HG02840 (cell line): ENCODE measurements around the gene OBSL1.

Experiments used
- ATAC-seq: cut with Tn5 transposase; IDR thresholded peaks from one replicate; pipeline ENCODE4 v1.9.1; 2021; ENCODE audit warnings: mild to moderate bottlenecking, moderate library complexity, moderate number of reproducible peaks; ENCODE audit not compliant: unreplicated experiment, low FRiP score

OBSL1 gene

DNA sequence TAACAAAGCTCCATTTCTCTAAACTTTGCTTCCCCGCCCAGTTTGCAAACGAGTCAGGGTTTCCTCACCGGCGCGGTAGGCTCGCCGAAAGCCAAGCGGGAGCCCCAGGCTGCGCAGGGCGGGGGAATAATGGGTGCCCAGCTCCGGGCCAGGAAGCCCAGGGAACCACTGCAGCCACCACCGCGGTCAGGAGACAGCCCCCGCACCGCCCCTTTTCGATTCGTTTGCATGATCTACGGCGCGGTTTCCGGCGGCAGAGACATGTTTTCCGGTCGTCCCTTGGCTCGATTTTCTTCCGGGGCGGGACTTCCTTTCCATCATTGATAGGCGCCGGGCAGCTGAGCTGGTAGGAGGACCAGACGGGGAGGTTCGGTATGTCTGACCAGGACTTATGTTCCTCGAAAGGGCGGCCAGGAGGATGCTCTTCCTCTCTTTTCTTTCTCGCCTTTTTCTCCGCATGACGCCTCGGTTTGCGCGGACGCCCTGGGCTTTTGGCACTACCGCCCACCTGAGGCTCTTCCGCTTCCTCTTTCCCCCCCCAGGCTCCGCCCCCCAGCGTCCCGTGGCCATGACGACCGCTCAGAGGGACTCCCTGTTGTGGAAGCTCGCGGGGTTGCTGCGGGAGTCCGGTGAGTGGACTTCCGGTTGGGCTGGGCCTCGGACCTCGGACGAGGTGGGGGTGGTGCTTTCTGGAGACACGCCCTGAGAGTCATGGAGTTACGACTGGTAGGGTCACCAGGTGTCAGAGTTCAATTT is 26.4 kb upstream of the OBSL1 start, which contains the start of gene STK11IP:
Gene STK11IP, plus strand, starts transcription at position 306 of the 756 bp plus-strand sequence. Its CDS starts 263 bp downstream, at position 569.
- ATAC-seq = peak; percentile 93

DNA sequence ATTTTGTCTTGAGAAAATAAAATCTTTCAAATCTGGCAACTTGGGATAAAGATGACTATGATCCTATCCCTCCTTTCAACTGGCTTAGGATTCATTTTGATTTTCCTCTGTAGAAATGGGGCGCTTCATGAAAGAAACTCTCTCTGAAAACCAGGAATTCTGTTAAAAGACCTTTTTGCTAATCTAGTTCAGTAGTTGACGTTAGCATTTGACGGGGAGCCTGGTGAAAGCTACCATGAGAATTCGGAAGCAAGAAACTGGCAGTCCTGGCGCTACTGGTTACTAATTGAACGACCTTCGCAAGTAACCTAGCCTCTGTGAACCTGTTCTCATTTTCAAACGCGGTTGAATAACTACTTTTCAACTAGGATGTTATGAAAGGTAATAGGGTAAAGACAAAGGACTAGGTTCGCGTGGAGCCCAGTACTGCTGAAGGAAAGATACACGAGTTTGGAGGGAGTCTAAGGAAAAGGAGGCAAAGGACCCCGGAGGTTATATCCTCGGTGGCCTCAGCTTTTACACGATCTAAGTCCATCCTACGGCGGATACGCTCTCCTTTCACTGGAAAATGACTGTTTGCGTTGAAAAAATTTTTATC is 25.7 kb upstream of the OBSL1 start:
- peak; percentile 0 for ATAC-seq

DNA sequence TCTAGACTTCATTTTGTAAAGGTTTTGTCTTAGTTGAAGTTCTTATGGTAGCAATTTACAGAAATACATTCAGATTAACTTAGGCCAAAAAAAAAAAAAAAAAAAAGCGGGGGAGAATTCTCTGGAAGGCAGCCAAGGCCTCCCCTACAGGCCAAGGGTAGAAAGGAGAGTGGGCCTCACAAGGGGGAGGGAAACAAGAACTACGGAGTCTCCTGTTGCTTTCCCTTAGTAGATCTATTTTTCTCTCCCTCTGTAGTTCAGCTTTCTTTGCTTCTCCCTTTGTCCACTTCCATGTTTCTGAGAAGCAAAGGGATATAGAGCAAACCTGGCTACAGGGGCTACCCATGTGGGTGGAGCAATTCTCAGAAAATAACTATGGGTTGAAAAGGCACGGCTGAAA is 23.9 kb upstream of the OBSL1 start:
- ATAC-seq = no peak

DNA sequence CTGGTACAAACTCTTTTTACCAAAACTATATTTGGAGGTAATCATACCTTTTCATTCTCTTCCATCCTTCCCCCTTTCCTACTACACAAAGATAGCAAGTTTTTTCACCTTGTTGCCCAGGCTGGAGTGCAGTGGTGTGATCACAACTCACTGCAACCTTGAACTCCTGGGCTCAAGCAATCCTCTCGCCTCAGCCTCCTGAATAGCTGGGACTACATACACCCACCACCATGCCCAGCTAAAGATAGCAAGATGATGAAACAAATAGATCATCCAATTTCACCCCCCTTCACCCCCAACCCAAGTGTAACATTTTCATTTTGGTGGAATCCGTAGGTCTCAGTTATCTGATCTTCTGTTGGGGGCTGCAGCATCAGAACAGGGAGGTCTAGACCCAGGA is 21.8 kb upstream of the OBSL1 start:
- no peak for ATAC-seq

DNA sequence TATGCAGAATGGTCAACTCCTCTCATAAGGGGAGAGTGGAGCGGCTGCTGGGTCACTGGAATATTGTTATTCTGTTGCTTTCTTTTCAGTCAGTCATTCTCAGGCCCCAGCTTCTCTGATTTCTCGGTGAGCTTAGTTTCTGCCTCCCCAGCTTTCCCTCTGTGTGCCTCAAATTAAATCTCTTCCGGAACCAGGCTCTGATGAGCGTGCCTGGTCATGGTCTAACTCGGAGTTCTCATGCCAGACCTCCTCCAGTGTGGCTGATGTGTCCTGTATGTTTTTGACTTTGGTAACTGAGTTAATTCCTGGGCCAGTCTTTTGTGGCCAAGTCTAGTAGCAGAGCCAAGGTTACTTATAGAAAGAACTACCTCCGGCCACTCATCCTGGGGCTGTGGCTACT is 21.4 kb upstream of the OBSL1 start:
- no peak for ATAC-seq

DNA sequence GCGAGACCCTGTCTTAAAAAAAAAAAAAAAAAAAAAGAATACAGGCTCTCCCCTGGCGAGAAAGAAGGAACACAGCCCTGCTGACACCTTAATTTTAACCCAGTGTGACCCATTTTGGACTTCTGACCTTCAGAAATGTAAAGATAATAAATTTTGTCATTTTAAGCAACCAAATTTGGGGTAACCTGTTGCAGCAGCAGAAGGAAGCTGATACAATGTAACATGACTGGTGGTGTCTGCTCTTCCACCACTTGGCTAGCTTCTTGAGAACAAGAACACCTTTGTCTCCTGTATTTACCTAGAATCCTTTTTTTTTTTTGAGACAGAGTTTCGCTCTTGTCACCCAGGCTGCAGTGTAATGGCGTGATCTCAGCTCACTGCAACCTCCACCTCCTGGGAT is 19.8 kb upstream of the OBSL1 start:
- ATAC-seq = no peak

DNA sequence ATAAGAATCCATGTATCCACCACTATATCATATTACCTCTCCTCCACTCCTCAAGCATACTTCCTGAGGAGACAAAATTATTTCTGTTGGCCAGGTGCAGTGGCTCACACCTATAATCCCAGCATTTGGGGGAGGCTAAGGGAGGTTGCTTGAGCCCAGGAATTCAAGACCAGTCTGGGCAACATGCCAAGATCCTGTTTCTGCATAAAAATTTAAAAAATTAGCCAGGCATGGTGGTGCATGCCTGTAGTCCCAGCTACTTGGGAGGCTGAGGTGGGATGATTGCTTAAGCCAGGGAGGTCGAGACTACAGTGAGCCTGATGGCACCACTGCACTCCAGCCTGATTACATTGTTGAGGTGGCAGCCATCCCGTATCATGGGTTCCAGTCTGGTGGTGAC is 10.0 kb upstream of the OBSL1 start:
- ATAC-seq = no peak

DNA sequence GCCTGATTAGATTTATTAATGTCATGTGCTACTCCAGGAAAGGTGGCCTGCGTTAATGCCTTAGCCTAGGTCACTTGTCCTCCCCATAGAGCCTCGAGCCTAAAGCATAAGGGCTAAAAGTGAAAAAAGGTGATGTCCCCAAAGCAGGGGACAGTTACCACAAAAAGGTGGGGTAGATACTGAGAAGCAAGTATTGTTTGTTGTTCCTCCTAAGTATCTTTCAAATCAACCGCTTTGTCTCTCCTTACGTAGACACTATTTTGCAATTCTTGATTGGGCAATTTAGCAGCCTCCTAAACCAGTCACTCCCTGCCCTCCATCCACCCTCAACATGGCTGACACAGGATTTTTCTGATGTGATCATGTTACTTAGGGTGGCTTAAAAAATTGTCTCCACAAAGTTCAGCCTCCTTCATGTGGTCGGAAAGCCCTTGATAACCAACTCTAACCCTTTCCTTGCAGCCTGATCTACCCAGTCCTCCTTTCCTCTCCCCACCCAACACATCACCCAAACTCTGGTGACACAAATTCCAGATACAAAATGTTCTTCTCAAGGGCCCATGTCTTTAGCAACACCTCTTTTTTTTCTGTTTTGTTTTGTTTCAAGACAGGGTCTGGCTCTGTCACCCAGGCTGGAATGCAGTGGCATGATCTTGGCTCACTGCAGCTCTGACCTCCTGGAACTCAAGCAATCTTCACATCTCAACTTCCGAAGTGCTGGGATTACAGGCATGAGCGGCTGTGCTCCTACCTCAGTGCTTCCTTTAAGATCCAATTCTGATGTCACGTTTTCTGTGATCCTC is 7.7 kb upstream of the OBSL1 start:
- no peak for ATAC-seq

DNA sequence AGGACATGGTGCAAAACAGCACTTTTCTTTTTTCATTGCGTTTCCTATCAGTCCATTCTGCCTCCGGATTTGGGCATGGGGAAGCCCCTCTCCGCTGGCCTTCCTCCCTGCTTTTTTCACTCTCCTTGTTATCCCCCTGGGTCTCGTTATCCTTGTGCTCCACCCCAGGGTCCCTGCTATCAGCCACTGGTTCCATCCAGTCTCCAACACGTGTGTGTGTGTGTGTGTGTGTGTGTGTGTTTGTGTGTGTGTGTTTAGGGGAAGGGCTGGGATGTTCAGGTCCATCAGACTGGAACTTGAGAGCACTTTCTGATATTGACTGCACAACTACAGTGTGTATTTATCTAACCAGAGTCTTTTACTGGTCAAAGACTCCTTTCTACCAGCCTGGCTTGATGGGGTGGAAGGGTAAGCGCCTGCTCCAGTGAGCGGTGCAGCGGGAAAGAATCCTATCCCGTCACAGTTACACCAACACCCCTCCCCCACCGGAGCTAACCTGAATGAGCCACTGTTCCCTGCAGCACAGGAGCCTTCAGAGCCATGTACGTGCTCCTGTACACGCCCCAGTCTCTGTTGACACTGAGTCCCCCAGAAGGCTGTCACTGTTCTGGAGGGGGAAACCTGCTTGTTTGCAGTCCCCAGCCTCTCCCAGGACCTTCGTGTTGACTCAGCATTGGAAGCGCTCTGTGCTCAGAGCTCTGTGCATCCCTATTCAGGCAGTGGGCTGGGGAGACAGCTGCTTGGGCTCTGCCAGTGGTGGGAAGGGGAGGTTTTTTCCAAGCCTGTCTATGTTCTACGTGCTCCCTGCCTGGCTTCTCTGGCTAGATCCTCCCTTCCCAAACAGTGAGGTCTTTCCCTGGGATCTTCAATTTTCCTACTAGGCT is 5.4 kb upstream of the OBSL1 start:
- ATAC-seq = no peak

DNA sequence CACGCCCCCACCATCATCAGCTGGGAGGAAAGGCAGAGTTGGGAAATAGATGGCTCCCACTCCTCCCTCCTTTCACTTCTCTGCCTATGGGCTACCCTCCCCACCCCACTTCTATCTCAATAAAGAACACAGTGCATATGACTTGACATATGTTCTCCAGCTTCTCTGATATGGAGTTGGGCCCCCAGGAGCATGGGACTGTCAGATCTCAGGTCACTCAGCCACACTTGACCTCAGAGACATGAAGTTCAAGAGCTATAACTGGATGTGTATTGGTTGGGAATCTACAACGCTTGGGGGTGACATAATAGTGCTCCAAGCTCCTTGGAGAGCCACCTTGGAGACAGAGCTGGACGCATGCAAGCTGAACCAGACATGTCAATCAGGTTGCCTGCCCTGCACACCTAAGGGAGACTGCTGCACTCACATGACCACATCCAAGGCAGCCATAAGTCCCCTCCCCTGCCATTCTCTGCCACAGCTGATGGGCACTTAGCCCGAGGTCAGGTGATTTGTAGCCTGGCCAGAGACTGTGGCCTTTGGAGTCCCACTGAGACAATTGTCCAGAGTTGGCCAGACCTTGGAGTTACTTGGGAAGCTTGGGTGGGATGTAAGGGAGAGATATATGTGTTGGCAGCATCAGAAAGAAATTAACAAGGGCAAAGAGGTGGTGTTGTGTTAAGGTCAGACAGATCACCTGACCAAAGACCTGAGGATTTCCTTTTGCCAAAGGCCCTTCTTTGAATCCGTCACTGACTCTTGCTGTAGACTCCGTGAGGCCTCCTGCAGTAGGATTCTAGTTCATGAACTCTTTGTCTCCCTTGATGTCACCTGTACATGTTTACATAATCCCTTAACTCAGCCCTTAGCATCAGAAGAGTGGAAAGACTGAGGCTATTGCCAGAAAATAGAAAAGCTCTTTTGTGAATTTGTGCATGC is 4.5 kb upstream of the OBSL1 start:
- ATAC-seq = no peak

DNA sequence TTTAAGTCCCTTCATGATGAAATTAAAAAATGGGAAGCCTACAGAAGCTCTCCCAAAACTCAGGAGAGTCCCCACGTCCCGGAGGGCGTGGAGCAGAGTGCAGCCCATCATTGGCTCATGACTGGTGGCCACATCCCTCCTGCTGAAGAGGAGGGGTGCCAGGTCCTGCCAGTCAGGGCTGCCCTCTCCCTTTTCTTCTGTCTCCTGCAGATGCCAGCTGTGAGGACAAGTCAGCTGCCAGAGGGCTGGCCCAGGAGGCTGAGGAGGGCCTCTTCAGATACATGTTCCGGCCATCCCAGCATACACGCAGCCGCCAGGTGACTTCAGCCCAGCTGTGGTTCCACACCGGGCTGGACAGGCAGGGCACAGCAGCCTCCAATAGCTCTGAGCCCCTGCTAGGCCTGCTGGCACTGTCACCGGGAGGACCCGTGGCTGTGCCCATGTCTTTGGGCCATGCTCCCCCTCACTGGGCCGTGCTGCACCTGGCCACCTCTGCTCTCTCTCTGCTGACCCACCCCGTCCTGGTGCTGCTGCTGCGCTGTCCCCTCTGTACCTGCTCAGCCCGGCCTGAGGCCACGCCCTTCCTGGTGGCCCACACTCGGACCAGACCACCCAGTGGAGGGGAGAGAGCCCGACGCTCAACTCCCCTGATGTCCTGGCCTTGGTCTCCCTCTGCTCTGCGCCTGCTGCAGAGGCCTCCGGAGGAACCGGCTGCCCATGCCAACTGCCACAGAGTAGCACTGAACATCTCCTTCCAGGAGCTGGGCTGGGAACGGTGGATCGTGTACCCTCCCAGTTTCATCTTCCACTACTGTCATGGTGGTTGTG is 3.4 kb upstream of the OBSL1 start:
- no peak for ATAC-seq

DNA sequence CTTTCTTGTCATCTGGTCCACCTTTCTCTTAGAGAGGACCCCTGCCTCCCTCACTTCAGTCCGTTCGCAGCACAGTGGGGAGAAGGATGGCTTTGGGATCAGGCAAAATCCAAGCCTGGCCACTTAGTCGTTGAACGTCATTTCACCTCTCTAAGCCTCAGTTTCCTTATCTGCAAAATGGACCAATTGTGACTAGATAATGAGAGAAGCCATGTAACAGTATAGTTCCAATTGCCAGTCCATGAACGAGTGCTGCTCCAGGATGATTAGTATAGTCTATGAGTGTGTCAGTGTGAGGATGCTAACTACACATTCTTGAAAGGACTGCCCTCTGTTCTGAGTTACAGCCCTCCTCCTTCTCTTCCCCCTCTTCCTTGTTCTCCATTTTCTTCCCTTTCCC is 1.8 kb upstream of the OBSL1 start:
- no peak for ATAC-seq

DNA sequence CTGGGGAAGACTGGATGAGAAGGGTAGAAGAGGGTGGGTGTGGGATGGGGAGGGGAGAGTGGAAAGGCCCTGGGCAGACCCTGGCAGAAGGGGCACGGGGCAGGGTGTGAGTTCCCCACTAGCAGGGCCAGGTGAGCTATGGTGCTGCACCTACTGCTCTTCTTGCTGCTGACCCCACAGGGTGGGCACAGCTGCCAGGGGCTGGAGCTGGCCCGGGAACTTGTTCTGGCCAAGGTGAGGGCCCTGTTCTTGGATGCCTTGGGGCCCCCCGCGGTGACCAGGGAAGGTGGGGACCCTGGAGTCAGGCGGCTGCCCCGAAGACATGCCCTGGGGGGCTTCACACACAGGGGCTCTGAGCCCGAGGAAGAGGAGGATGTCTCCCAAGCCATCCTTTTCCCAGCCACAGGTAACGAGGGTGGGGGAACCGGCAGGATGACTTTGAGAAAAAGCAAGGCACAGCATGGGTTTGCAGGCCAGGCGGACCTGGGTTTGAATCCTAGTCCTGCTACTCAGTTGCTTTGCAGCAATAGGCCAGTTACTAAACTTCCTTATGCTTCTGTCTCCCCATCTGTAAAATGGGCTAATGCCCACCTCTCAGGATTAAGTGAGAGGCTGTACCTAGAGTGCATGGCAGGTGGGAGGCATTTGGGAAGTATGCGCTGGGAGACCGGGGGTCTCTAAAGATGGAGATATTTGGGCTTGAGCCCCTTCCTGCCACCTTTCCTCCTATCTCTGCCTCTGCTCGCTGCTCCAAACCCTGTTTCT is 1.1 kb upstream of the OBSL1 start, which contains the start of gene INHA:
Gene INHA, plus strand, starts transcription at position 74 of the 765 bp plus-strand sequence. Its CDS starts 65 bp downstream, at position 139.
- no peak for ATAC-seq

DNA sequence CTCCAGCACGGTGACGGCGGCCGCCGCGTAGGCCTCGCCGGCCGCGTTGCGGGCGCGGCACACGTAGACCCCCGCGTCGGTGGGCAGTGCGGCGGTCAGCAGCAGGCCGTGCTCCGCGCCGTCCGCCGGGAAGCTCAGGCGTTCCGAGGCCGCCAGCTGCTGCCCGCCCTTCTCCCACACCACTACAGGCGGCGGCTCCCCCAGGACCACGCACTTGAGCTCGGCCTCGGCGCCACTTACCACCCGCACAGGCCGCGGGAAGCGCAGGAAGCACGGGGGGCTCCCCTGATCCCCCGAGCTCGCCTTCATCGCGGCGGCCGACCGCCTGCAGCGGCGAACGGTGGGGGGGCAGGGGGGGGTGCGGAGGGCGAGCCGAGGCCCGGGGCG is 422 bp downstream of the OBSL1 start:
- ATAC-seq = no peak

DNA sequence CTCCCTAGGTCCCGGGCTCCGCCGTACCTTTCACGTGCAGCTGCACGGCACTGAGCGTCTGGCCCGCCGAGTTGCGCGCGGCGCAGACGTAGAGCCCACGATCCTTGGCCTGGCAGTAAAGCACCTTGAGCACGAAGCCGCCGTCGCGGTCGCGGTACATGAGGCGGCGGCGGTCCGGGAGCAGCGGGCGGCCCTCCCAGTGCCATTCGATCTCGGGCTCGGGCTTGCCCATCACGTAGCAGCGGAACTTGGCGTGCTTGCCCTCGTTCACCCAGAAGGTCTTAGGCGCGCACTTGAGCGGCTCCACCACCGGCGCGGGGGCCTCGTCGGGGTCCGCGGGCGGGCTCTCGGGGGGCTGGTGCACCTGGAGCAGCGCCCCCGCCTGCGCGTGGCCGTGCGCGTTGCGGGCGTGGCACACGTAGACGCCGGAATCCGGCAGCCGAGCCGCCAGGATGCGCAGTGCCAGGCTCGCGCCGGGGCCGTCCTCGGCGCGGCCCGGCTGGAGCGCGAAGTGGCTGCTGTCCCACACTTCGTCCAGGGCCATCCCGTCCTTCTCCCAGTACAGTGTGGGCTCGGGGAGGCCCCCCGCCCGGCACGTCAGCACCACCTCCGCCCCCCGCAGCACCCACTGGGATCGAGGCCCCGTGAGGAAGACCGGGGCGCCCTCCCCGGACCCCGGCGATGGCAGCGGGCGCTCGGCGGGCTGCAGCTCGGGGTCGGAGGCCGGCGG is 980 bp downstream of the OBSL1 start:
- no peak for ATAC-seq

DNA sequence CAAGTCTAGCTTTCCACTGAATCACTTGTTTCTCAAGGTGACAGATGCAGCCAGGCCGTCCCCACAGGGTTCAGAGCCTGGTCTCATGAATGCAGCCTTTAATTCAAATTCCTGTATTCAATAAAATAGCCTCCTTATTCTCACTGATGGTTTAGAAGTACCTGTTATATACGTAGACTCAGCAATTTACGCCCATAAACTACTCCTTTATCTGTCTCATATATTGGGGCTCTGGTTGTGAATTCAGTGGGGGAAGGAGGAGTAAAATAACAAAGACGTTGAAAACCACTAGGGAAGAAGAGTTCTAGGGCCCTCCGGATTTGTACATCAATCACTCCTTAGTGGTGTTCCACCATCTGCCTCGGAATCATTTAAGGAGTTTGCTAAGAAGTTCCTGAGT is 1.7 kb downstream of the OBSL1 start:
- no peak for ATAC-seq

DNA sequence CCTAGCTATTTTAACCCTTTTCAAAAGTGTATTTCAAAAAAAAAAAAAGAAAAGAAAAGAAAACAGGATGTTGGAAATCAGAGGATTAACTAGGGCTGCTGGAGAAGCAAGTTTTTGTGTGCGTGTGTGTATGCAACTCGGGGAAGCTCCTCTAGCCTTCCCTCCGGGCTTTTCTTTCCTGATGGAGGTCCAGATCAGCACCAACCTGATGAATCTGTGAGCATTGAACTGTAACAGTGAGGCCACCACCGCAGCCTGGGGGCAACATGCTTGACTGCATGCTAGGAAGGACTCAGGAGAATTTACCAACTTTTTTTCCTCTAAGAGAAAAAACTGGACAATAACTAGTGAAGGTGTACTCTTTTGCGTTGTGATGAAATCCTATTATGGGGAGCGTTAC is 2.3 kb downstream of the OBSL1 start:
- no peak for ATAC-seq
